H1 (cell line): Measurements from ENCODE around the gene WDR41. TPM values are rescaled to one million over a fixed set of nuclear protein-coding genes. Genes with fewer than 3 reads are reported as not detected.

ENCODE experiments used
- CTCF ChIA-PET: fragments of 300-600 bp; sonication (Branson Sonifier 250); formaldehyde crosslinking; loops from one replicate; lab custom pipeline; 2021; ENCODE audit not compliant: partially characterized antibody; lab: Charles Lee
- POLR2A ChIA-PET: fragments of 300-600 bp; sonication (Branson Sonifier 250); formaldehyde crosslinking; loops from one replicate; lab custom pipeline; 2021; ENCODE audit warnings: inconsistent platforms; ENCODE audit not compliant: partially characterized antibody; lab: Charles Lee
- DNase-seq, 2 experiments: peaks; one replicate each; pipeline versions ENCODE4 v3.0.0 to v3.0.0-alpha.2; 2010 to 2022; ENCODE audit warnings: low spot score in 2 of 2, low read depth in 1 of 2, mixed read lengths in 1 of 2
- FAIRE-seq: peaks from 2 replicates; lab custom pipeline; 2011; peaks lifted over from hg19 to GRCh38; lab: Jason Lieb, UNC
- H2AFZ ChIP-seq: 2 replicates; pipeline ENCODE4 v1.8.1; 2012; ENCODE audit warnings: low read length, inconsistent platforms
- H2AK5ac ChIP-seq: 2 replicates; pipeline ENCODE4 v1.6.1; 2013; ENCODE audit warnings: low read depth, low read length
- H2BK120ac ChIP-seq: replicated peaks from 2 replicates; pipeline ENCODE3; 2013; ENCODE audit warnings: low read depth, low read length, inconsistent platforms
- H2BK12ac ChIP-seq: 2 replicates; pipeline ENCODE4 v1.6.1; 2013; ENCODE audit warnings: low read depth, low read length
- H2BK15ac ChIP-seq: 2 replicates; pipeline ENCODE4 v1.6.1; 2013; ENCODE audit warnings: low read length
- H2BK20ac ChIP-seq: 2 replicates; pipeline ENCODE4 v1.6.1; 2013; ENCODE audit warnings: low read length
- H2BK5ac ChIP-seq: 2 replicates; pipeline ENCODE4 v1.6.1; 2013; ENCODE audit warnings: low read depth, low read length
- H3K14ac ChIP-seq: 2 replicates; pipeline ENCODE4 v1.6.1; 2013; ENCODE audit warnings: inconsistent platforms; ENCODE audit not compliant: insufficient read length
- H3K18ac ChIP-seq: 2 replicates; pipeline ENCODE4 v1.6.1; 2013; ENCODE audit warnings: low read length; ENCODE audit errors: extremely low read depth
- H3K23ac ChIP-seq: 2 replicates; pipeline ENCODE4 v1.6.1; 2013; ENCODE audit warnings: inconsistent platforms; ENCODE audit not compliant: insufficient read length
- H3K23me2 ChIP-seq: 2 replicates; pipeline ENCODE4 v1.6.1; 2013; ENCODE audit warnings: low read depth, low read length
- H3K27ac ChIP-seq: 2 replicates; pipeline ENCODE4 v1.6.1; 2011; ENCODE audit warnings: low read depth, low read length, inconsistent platforms
- H3K27me3 ChIP-seq, 4 experiments: replicated peaks in 1 of 4; 1 replicate in 1 of 4; 2 replicates in 3 of 4; pipeline versions ENCODE4 v1.6.1 to v1.8.1; 2011 to 2013; ENCODE audit warnings: low read length in 3 of 4, mild to moderate bottlenecking in 3 of 4, inconsistent platforms in 2 of 4, mixed read lengths in 2 of 4, moderate library complexity in 1 of 4; ENCODE audit not compliant: control insufficient read depth in 3 of 4, insufficient read depth in 3 of 4; ENCODE audit errors: extremely low read depth in 1 of 4
- H3K36me3 ChIP-seq, 4 experiments: 2 replicates each; pipeline versions ENCODE4 v1.6.1 to v1.8.1; 2011 to 2013; ENCODE audit warnings: mild to moderate bottlenecking in 4 of 4, low read length in 3 of 4, moderate library complexity in 2 of 4, control low read depth in 1 of 4, inconsistent platforms in 1 of 4; ENCODE audit not compliant: insufficient read depth in 4 of 4, control insufficient read depth in 2 of 4
- H3K4ac ChIP-seq: replicated peaks from 2 replicates; pipeline ENCODE3; 2013; ENCODE audit warnings: low read length, low read depth, mixed read lengths, inconsistent platforms; ENCODE audit not compliant: insufficient read length
- H3K4me1 ChIP-seq, 4 experiments: replicated peaks in 1 of 4; 1 replicate in 1 of 4; 2 replicates in 3 of 4; pipeline versions ENCODE4 v1.6.1 to v1.8.1; 2011 to 2013; ENCODE audit warnings: low read length in 3 of 4, inconsistent platforms in 2 of 4, mixed read lengths in 1 of 4; ENCODE audit not compliant: insufficient read depth in 4 of 4, control insufficient read depth in 3 of 4
- H3K4me2 ChIP-seq, 2 experiments: 2 replicates each; pipeline versions ENCODE4 v1.6.1 to v1.8.1; 2011 to 2013; ENCODE audit warnings: low read depth in 2 of 2, low read length in 2 of 2, control low read depth in 1 of 2, inconsistent platforms in 1 of 2, mild to moderate bottlenecking in 1 of 2; ENCODE audit not compliant: insufficient read depth in 1 of 2
- H3K4me3 ChIP-seq, 4 experiments: fragments of 200-600, 300-600 bp in 1 of 4; sonication (generic), shearing (Covaris generic), sonication (Bioruptor Twin) in 1 of 4; 2 replicates each; pipeline versions ENCODE4 v1.5.1 to v1.8.1; 2011 to 2016; ENCODE audit warnings: low read length in 4 of 4, low read depth in 3 of 4, control low read depth in 2 of 4, inconsistent platforms in 2 of 4, mild to moderate bottlenecking in 2 of 4, mixed read lengths in 1 of 4, moderate library complexity in 1 of 4; ENCODE audit not compliant: insufficient read depth in 2 of 4; ENCODE audit errors: extremely low read depth in 1 of 4
- H3K56ac ChIP-seq: replicated peaks from 2 replicates; pipeline ENCODE3; 2013; ENCODE audit warnings: low read depth, mild to moderate bottlenecking, mixed read lengths, low read length, inconsistent platforms; ENCODE audit not compliant: insufficient read length
- H3K79me1 ChIP-seq: 2 replicates; pipeline ENCODE4 v1.6.1; 2013; ENCODE audit warnings: low read depth, low read length, control low read depth
- H3K79me2 ChIP-seq, 2 experiments: 2 replicates each; pipeline versions ENCODE4 v1.6.1 to v1.8.1; 2012 to 2013; ENCODE audit warnings: low read length in 2 of 2, mild to moderate bottlenecking in 2 of 2, inconsistent platforms in 1 of 2; ENCODE audit not compliant: insufficient read depth in 2 of 2, control insufficient read depth in 1 of 2
- H3K9ac ChIP-seq, 4 experiments: replicated peaks in 1 of 4; 1 replicate in 1 of 4; 2 replicates in 3 of 4; pipeline versions ENCODE4 v1.6.1 to v1.8.1; 2011 to 2013; ENCODE audit warnings: low read depth in 3 of 4, low read length in 3 of 4, control low read depth in 2 of 4, mild to moderate bottlenecking in 2 of 4, moderate library complexity in 2 of 4, inconsistent platforms in 1 of 4; ENCODE audit errors: extremely low read depth in 1 of 4
- H3K9me3 ChIP-seq, 2 experiments: 2 replicates each; pipeline versions ENCODE4 v1.6.1 to v1.8.1; 2012 to 2013; ENCODE audit warnings: mild to moderate bottlenecking in 2 of 2, moderate library complexity in 2 of 2, control low read depth in 1 of 2, inconsistent platforms in 1 of 2, low read depth in 1 of 2, low read length in 1 of 2, mixed read lengths in 1 of 2; ENCODE audit not compliant: insufficient read depth in 2 of 2
- H4K20me1 ChIP-seq, 2 experiments: replicated peaks in 1 of 2; 2 replicates each; pipeline versions ENCODE3 to v1.8.1; 2011 to 2013; ENCODE audit warnings: inconsistent platforms in 2 of 2, low read length in 2 of 2, mild to moderate bottlenecking in 1 of 2; ENCODE audit not compliant: insufficient read depth in 2 of 2, control insufficient read depth in 1 of 2
- H4K5ac ChIP-seq: 2 replicates; pipeline ENCODE4 v1.6.1; 2013; ENCODE audit warnings: low read length, low read depth, mixed read lengths, inconsistent platforms; ENCODE audit not compliant: insufficient read length
- H4K8ac ChIP-seq: 2 replicates; pipeline ENCODE4 v1.8.0; 2013; ENCODE audit warnings: mild to moderate bottlenecking, moderate library complexity, low read length, inconsistent platforms; ENCODE audit not compliant: insufficient read depth; ENCODE audit errors: extremely low read depth
- H4K91ac ChIP-seq: replicated peaks from 2 replicates; pipeline ENCODE3; 2013; ENCODE audit warnings: low read length, mixed read lengths, inconsistent platforms; ENCODE audit not compliant: insufficient read length
- BACH1 ChIP-seq: IDR thresholded peaks from 2 replicates; pipeline ENCODE4 v1.6.1; 2012; ENCODE audit warnings: low read length, improper control_type of control experiment
- CBX8 ChIP-seq: fragments of 300-800, 300-1000 bp; sonication (generic); IDR thresholded peaks from 2 replicates; pipeline ENCODE4 v1.7.1; 2016; ENCODE audit warnings: low read depth, low read length, borderline replicate concordance
- CHD1 ChIP-seq: IDR thresholded peaks from 2 replicates; pipeline ENCODE4 v1.6.1; 2012; ENCODE audit warnings: low read depth, low read length, improper control_type of control experiment
- CREB1 ChIP-seq: IDR thresholded peaks from 2 replicates; pipeline ENCODE4 v1.6.1; 2012; ENCODE audit warnings: inconsistent platforms
- CTBP2 ChIP-seq: IDR thresholded peaks from 2 replicates; pipeline ENCODE4 v1.7.0; 2011; ENCODE audit warnings: borderline replicate concordance, mild to moderate bottlenecking, moderate library complexity, mixed read lengths, low read length; ENCODE audit not compliant: insufficient read depth, insufficient read length
- GTF2F1 ChIP-seq: IDR thresholded peaks from 2 replicates; pipeline ENCODE4 v1.6.1; 2012; ENCODE audit warnings: low read depth, low read length, improper control_type of control experiment, borderline replicate concordance
- HDAC2 ChIP-seq, 2 experiments: fragments of 300-600 bp in 1 of 2; sonication (generic) in 1 of 2; IDR thresholded peaks; 2 replicates each; pipeline ENCODE4 v1.6.1; 2011 to 2012; ENCODE audit warnings: low read depth in 2 of 2, low read length in 2 of 2, mild to moderate bottlenecking in 2 of 2, moderate library complexity in 2 of 2, borderline replicate concordance in 1 of 2, inconsistent platforms in 1 of 2
- KDM4A ChIP-seq: IDR thresholded peaks from one replicate; pipeline ENCODE4 v1.7.1; 2012; ENCODE audit warnings: low read depth, mild to moderate bottlenecking, moderate library complexity, low read length, inconsistent platforms; ENCODE audit not compliant: severe bottlenecking
- NRF1 ChIP-seq: IDR thresholded peaks from 2 replicates; pipeline ENCODE4 v1.6.1; 2011; ENCODE audit warnings: mild to moderate bottlenecking, low read depth, low read length, improper control_type of control experiment
- POLR2A ChIP-seq, 2 experiments: IDR thresholded peaks; 1 replicate in 1 of 2; 2 replicates in 1 of 2; pipeline ENCODE4 v1.6.1; 2011; ENCODE audit warnings: low read depth in 2 of 2, low read length in 2 of 2, mild to moderate bottlenecking in 2 of 2; ENCODE audit errors: control extremely low read depth in 1 of 2
- RAD21 ChIP-seq, 2 experiments: IDR thresholded peaks in 1 of 2; conservative IDR thresholded peaks in 1 of 2; 2 replicates each; pipeline ENCODE4 v1.6.1; 2011; ENCODE audit warnings: low read depth in 2 of 2, low read length in 2 of 2, improper control_type of control experiment in 1 of 2, inconsistent platforms in 1 of 2, mild to moderate bottlenecking in 1 of 2, moderate library complexity in 1 of 2
- TCF12 ChIP-seq: IDR thresholded peaks from 2 replicates; pipeline ENCODE4 v1.6.1; 2011; ENCODE audit warnings: low read depth, mild to moderate bottlenecking, low read length
- WGBS, 2 experiments: shearing (Covaris generic) in 1 of 2; methylation state at CpG; one replicate each; pipeline versions ENCODE4 v1.1.6 to v1.1.7; 2013 to 2015; ENCODE audit warnings: low lambda C conversion rate in 2 of 2, mixed read lengths in 2 of 2, inconsistent platforms in 1 of 2, low coverage in 1 of 2, missing lambda C conversion rate in 1 of 2; ENCODE audit not compliant: insufficient replicate concordance in 2 of 2, insufficient coverage in 1 of 2, insufficient read length in 1 of 2; ENCODE audit errors: extremely low coverage in 1 of 2, missing lambda C conversion rate in 1 of 2; 5-methylcytosine and 5-hydroxymethylcytosine counted together
- polyA plus RNA-seq, 7 experiments: library from polyadenylated mRNA; depleted of rRNA in 3 of 7; stranded (reverse) in 5 of 7; unstranded in 2 of 7; fragments of >200 nt in 5 of 7; fragments of 200-250 nt in 2 of 7; gene quantifications; 1 replicate in 5 of 7; 2 replicates in 1 of 7; 4 replicates in 1 of 7; pipeline versions ENCODE4 v1.2.1 to v1.2.3, GENCODE V29; 2011 to 2013; ENCODE audit warnings: missing spikeins in 2 of 7, mixed read lengths in 2 of 7
- total RNA-seq: library from RNA; stranded (reverse); fragmentation: NEBNext Ultra II Directional; extraction: Animal tissue kit (Norgen Biotek cat#: 25700); gene quantifications from 2 replicates; pipeline ENCODE4 v1.2.1, GENCODE V29; 2021
- TF ChIP-seq, protein P1 (sequence below): IDR thresholded peaks from 2 replicates; pipeline ENCODE4 v1.6.1; 2011; ENCODE audit warnings: low read length, improper control_type of control experiment

The WDR41 gene
- total and polyA plus RNA-seq, 2 of the 8 experiments (the other 6 are each of a cell fraction or from before 2014, with no cell fraction given) = 16.4 to 44.9 TPM

GRCh38 chr5:77398458-77398857, 93.7 kb downstream of the WDR41 start:
- no peak for DNase-seq
- no peak overlapping the region for H3K4me2 ChIP-seq
- no peak overlapping the region for H3K27ac ChIP-seq
- no peaks in the 10 kb centered on the region for H3K36me3 ChIP-seq
- no peak overlapping the region for H2BK5ac ChIP-seq
- no peak overlapping the region for H2BK15ac ChIP-seq
- H3K56ac ChIP-seq = no peak overlapping the region
- no peak for FAIRE-seq
- no peaks in the 10 kb centered on the region for H3K79me1 ChIP-seq
- H4K20me1 ChIP-seq = no peaks in the 10 kb centered on the region
- no peaks in the 10 kb centered on the region for H3K79me2 ChIP-seq
- H4K8ac ChIP-seq = no peak overlapping the region
- H3K4ac ChIP-seq = no peak overlapping the region
- no peak overlapping the region for H3K4me3 ChIP-seq
- H4K91ac ChIP-seq = no peak overlapping the region
- no peaks in the 10 kb centered on the region for H3K9me3 ChIP-seq
- POLR2A ChIA-PET = no interaction called here
- no peak overlapping the region for H3K18ac ChIP-seq
- H3K23me2 ChIP-seq = no peaks in the 10 kb centered on the region
- H3K9ac ChIP-seq = no peak overlapping the region
- WGBS, 2 experiments = 96% methylated on average over 11 of the region's 13 CpGs; no CpG with 5 or more reads in 1 of the 2 experiments
- no peak overlapping the region for H2BK120ac ChIP-seq
- H3K23ac ChIP-seq = no peak overlapping the region
- 0 out of 2 replicates have a peak overlapping the region, but pooled peaks have one; percentile 23 for H2BK12ac ChIP-seq
- no peak overlapping the region for H4K5ac ChIP-seq
- H3K27me3 ChIP-seq = no peaks in the 10 kb centered on the region
- no peak overlapping the region for H3K14ac ChIP-seq
- peaks cover 0 to 5% (median 0%) of the 10 kb centered on the region in 4 experiments; a peak in 1 of 7 replicates for H3K4me1 ChIP-seq
- no peak overlapping the region for H2AK5ac ChIP-seq
- no peak overlapping the region for H2AFZ ChIP-seq
- CTCF ChIA-PET = interaction anchor here (1.3 kb wide), 1 partner anchor 20 kb away, joined by 3 read pairs; no protein-coding TSS in a partner anchor
- H2BK20ac ChIP-seq = no peak overlapping the region
- TF ChIP-seq POLR2A (IDR thresholded peaks at IDR 0.05; ENCODE audit: control extremely low read depth in 1 of 2, low read depth in 2 of 2, low read length in 2 of 2) = no peak
- no peak for TF ChIP-seq RAD21 (IDR thresholded peaks at IDR 0.05 in 1 of 2, conservative IDR thresholded peaks at IDR 0.05 in 1 of 2; ENCODE audit: low read depth in 2 of 2, low read length in 2 of 2)
- TF ChIP-seq TCF12 = no peak
- TF ChIP-seq GTF2F1 = no peak
- TF ChIP-seq KDM4A = no peak
- TF ChIP-seq HDAC2 (IDR thresholded peaks at IDR 0.05; ENCODE audit: borderline replicate concordance in 1 of 2, low read depth in 2 of 2, low read length in 2 of 2) = no peak
- TF ChIP-seq CBX8 = no peak
- no peak for TF ChIP-seq CHD1
- TF ChIP-seq, protein P1, sequence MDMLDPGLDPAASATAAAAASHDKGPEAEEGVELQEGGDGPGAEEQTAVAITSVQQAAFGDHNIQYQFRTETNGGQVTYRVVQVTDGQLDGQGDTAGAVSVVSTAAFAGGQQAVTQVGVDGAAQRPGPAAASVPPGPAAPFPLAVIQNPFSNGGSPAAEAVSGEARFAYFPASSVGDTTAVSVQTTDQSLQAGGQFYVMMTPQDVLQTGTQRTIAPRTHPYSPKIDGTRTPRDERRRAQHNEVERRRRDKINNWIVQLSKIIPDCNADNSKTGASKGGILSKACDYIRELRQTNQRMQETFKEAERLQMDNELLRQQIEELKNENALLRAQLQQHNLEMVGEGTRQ = no peak
- TF ChIP-seq CTBP2 = no peak
- TF ChIP-seq CREB1 = no peak
- TF ChIP-seq BACH1 = no peak
- no peak for TF ChIP-seq NRF1
